Esophagus muscularis mucosa (tissue), 4 donors: Measurements from ENCODE around the gene ACTL6B. TPM values are rescaled to one million over a fixed set of nuclear protein-coding genes. Genes with fewer than 3 reads are reported as not detected.
A peak's percentile ranks its signal among the peaks of the same experiment; 100 is the strongest.

ENCODE experiments used
- DNase-seq: peaks from one replicate; pipeline ENCODE4 v3.0.0-alpha.2; 2017; ENCODE audit errors: extremely low spot score
- H3K27ac ChIP-seq, 4 donors: fragments of 200-600 bp; sonication (generic); replicated peaks in 1 of 4; 1 replicate in 3 of 4; 2 replicates in 1 of 4; pipeline ENCODE4 v1.5.1; 2016 to 2019; ENCODE audit warnings: mild to moderate bottlenecking in 1 of 4
- H3K27me3 ChIP-seq, 4 donors: fragments of 200-600 bp; sonication (generic); one replicate each; pipeline versions ENCODE4 v1.5.1 to v1.6.0; 2016 to 2019
- H3K36me3 ChIP-seq, 4 donors: fragments of 200-600 bp; sonication (generic); one replicate each; pipeline ENCODE4 v1.5.1; 2016 to 2019
- H3K4me1 ChIP-seq, 4 donors: fragments of 200-600 bp; sonication (generic); one replicate each; pipeline ENCODE4 v1.5.1; 2016 to 2019
- H3K4me3 ChIP-seq, 4 donors: fragments of 200-600 bp; sonication (generic); 1 replicate in 2 of 4; 2 replicates in 2 of 4; pipeline ENCODE4 v1.5.1; 2016 to 2019; ENCODE audit warnings: mild to moderate bottlenecking in 4 of 4, moderate library complexity in 1 of 4
- H3K9me3 ChIP-seq, 4 donors: fragments of 200-600 bp; sonication (generic); 1 replicate in 3 of 4; 2 replicates in 1 of 4; pipeline ENCODE4 v1.5.1; 2016 to 2019
- CTCF ChIP-seq, 3 experiments: fragments of 200-600 bp in 2 of 3; fragments of 450-650 bp in 1 of 3; sonication (generic) in 2 of 3; IDR thresholded peaks; one replicate each; pipeline ENCODE4 v1.5.1; 2017 to 2019; ENCODE audit warnings: antibody characterized with exemption in 3 of 3, mild to moderate bottlenecking in 2 of 3, moderate library complexity in 1 of 3
- EP300 ChIP-seq: sonication (generic); formaldehyde crosslinking; IDR thresholded peaks from one replicate; pipeline ENCODE4 v1.6.1; 2017; ENCODE audit warnings: antibody characterized with exemption
- POLR2A ChIP-seq: fragments of 450-650 bp; IDR thresholded peaks from one replicate; pipeline ENCODE4 v1.6.1; 2017; ENCODE audit warnings: antibody characterized with exemption, moderate library complexity, mild to moderate bottlenecking, low read depth
- POLR2AphosphoS5 ChIP-seq, 2 donors: sonication (generic); formaldehyde crosslinking; IDR thresholded peaks; one replicate each; pipeline ENCODE4 v1.6.1; 2017; ENCODE audit warnings: antibody characterized with exemption in 2 of 2
- WGBS: methylation state at CpG from one replicate; pipeline ENCODE4 v1.1.5; 2018; 5-methylcytosine and 5-hydroxymethylcytosine counted together
- intact Hi-C: fragments of 100-400 bp; cut with DNase I; formaldehyde crosslinking; loops from one replicate; pipeline ENCODE4 v1.15.1; 2023
- total RNA-seq, 4 donors: library from RNA; depleted of rRNA; stranded (reverse); fragments of >200 nt; gene quantifications; one replicate each; pipeline versions ENCODE4 v1.1.0 to v1.2.1, GENCODE V29; 2016

Gene ACTL6B
- total RNA-seq, 4 donors from 2014 or later = not detected

GRCh38 chr7:100677308-100678267 is 21.3 kb upstream of the ACTL6B start:
- H3K36me3 ChIP-seq = peaks cover 35 to 62% (median 60%) of the 10 kb centered on the region in 4 donors
- intact Hi-C loops = no loop called here
- H3K4me1 ChIP-seq = peaks cover 22 to 65% (median 60%) of the 10 kb centered on the region in 4 donors
- DNase-seq = no peak
- peak overlapping the region; percentile 75 to 100 (median 98) for H3K27ac ChIP-seq
- H3K9me3 ChIP-seq = no peaks in the 10 kb centered on the region
- H3K4me3 ChIP-seq = no peak overlapping the region
- TF ChIP-seq POLR2AphosphoS5 (IDR thresholded peaks at IDR 0.05) (no peak), POLR2A (no peak), CTCF (IDR thresholded peaks at IDR 0.05) (no peak), EP300 (no peak)
- no peaks in the 10 kb centered on the region for H3K27me3 ChIP-seq
- WGBS = 83% methylated on average over 30 of the region's 36 CpGs

GRCh38 chr7:100676501-100677306 is 20.5 kb upstream of the ACTL6B start:
- DNase-seq = no peak
- H3K9me3 ChIP-seq = no peaks in the 10 kb centered on the region
- peak overlapping the region; percentile 88 to 96 (median 96) for H3K4me3 ChIP-seq
- TF ChIP-seq EP300 (no peak), CTCF (IDR thresholded peaks at IDR 0.05) (no peak), POLR2A (no peak), POLR2AphosphoS5 (IDR thresholded peaks at IDR 0.05) (no peak)
- peaks cover 22 to 65% (median 60%) of the 10 kb centered on the region in 4 donors for H3K4me1 ChIP-seq
- H3K27me3 ChIP-seq = no peaks in the 10 kb centered on the region
- 68% methylated on average over 3 of the region's 23 CpGs for WGBS
- intact Hi-C loops = no loop called here
- H3K27ac ChIP-seq = peak overlapping the region; percentile 98 to 100 (median 98)
- H3K36me3 ChIP-seq = peaks cover 30 to 53% (median 52%) of the 10 kb centered on the region in 4 donors

GRCh38 chr7:100675581-100676350 is 19.5 kb upstream of the ACTL6B start:
- no peak for TF ChIP-seq EP300
- TF ChIP-seq CTCF (IDR thresholded peaks at IDR 0.05) = no peak
- peak; percentile 65 to 81 for TF ChIP-seq POLR2AphosphoS5 (IDR thresholded peaks at IDR 0.05)
- peak; percentile 38 for TF ChIP-seq POLR2A
- Histone ChIP-seq H3K27ac (peak overlapping the region; percentile 98 to 100 (median 98)), H3K27me3 (no peaks in the 10 kb centered on the region), H3K36me3 (peaks cover 26 to 44% (median 42%) of the 10 kb centered on the region in 4 donors), H3K4me3 (peak overlapping the region; percentile 88 to 96 (median 96)), H3K4me1 (peaks cover 22 to 62% (median 57%) of the 10 kb centered on the region in 4 donors), H3K9me3 (no peaks in the 10 kb centered on the region)
- DNase-seq = peak; percentile 96
- intact Hi-C loops = no loop called here
- WGBS = under 1% methylated on average over 27 of the region's 59 CpGs

- 0% methylated on average over 12 of the region's 46 CpGs for WGBS
- peak overlapping the region; percentile 98 to 100 (median 98) for H3K27ac ChIP-seq
- H3K4me1 ChIP-seq = peaks cover 17 to 55% (median 50%) of the 10 kb centered on the region in 4 donors
- peaks cover 26 to 37% (median 36%) of the 10 kb centered on the region in 4 donors for H3K36me3 ChIP-seq
- intact Hi-C loops = no loop called here
- H3K4me3 ChIP-seq = peak overlapping the region; percentile 88 to 96 (median 96)
- TF ChIP-seq POLR2AphosphoS5 (IDR thresholded peaks at IDR 0.05) (no peak), CTCF (IDR thresholded peaks at IDR 0.05) (no peak), EP300 (no peak)
- no peaks in the 10 kb centered on the region for H3K27me3 ChIP-seq
- no peak for DNase-seq
- no peaks in the 10 kb centered on the region for H3K9me3 ChIP-seq
Measured at GRCh38 chr7:100675105-100675451, 18.8 kb upstream of the ACTL6B start.
